ENCODE measurements around the gene DACT3. TPM values are rescaled to one million over a fixed set of nuclear protein-coding genes. Genes with fewer than 3 reads are reported as not detected.
A peak's percentile ranks its signal among the peaks of the same experiment; 100 is the strongest.

Gene DACT3
- total RNA-seq, 1 experiment from 2014 or later = 0.75 TPM

DNA sequence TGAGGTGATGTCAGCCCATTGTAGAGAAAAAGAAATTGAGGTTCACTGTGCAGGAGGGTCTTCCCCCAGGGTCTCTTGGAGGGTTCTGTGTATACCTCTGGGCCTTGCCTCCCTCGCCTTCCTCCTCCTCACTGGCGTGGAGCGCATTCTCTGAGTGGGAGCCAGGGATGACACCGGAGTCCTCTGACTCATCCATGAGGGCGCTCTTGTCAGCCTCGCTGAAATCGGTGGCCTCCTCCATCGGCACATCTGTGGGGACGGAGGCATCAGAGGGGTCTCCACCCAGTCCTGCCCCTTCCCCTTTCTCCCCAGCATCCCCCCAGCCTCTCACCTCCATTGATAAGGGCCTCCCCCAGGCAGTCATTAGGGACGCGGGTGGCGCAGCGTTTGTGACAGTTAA, 39.7 kb upstream of the DACT3 start:
- H3K4me1 Mint-ChIP-seq (ENCODE audit: low read depth, unreplicated experiment) = no peaks in the 10 kb centered on the region
- no TSS peak for BruUV-seq (replicated peaks)
- peaks cover 2% of the 10 kb centered on the region for H3K36me3 ChIP-seq (ENCODE audit: control insufficient read depth, insufficient read depth, low read length)
- H3K4me3 Mint-ChIP-seq (ENCODE audit: unreplicated experiment) = no peak overlapping the region
- TF ChIP-seq, protein P1, sequence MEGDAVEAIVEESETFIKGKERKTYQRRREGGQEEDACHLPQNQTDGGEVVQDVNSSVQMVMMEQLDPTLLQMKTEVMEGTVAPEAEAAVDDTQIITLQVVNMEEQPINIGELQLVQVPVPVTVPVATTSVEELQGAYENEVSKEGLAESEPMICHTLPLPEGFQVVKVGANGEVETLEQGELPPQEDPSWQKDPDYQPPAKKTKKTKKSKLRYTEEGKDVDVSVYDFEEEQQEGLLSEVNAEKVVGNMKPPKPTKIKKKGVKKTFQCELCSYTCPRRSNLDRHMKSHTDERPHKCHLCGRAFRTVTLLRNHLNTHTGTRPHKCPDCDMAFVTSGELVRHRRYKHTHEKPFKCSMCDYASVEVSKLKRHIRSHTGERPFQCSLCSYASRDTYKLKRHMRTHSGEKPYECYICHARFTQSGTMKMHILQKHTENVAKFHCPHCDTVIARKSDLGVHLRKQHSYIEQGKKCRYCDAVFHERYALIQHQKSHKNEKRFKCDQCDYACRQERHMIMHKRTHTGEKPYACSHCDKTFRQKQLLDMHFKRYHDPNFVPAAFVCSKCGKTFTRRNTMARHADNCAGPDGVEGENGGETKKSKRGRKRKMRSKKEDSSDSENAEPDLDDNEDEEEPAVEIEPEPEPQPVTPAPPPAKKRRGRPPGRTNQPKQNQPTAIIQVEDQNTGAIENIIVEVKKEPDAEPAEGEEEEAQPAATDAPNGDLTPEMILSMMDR (IDR thresholded peaks at IDR 0.05; ENCODE audit: insufficient read depth in 1 of 2, low read depth in 1 of 2, low read length in 1 of 2, severe bottlenecking in 1 of 2, unreplicated experiment in 1 of 2) = no peak
- no peaks in the 10 kb centered on the region for H3K9me3 Mint-ChIP-seq (ENCODE audit: unreplicated experiment)
- H3K27ac Mint-ChIP-seq (ENCODE audit: unreplicated experiment) = no peak overlapping the region
- H3K27me3 ChIP-seq (replicated peaks; ENCODE audit: control insufficient read depth, insufficient read depth, low read length) = no peaks in the 10 kb centered on the region
- POLR2A ChIA-PET = no interaction called here
- CTCF ChIA-PET = no interaction called here
- intact Hi-C loops (cut with micrococcal nuclease; ENCODE audit: unreplicated experiment) = no loop called here
- H3K4me3 ChIP-seq (ENCODE audit: low read depth, low read length) = no peak overlapping the region
- no peaks in the 10 kb centered on the region for H3K9me3 ChIP-seq
- peaks cover 86% of the 10 kb centered on the region for H3K36me3 Mint-ChIP-seq (ENCODE audit: insufficient read depth, unreplicated experiment)
- DNase-seq = no peak
- H3K4me1 ChIP-seq = no peaks in the 10 kb centered on the region
- H3K27me3 Mint-ChIP-seq (ENCODE audit: insufficient read depth, unreplicated experiment) = no peaks in the 10 kb centered on the region

DNA sequence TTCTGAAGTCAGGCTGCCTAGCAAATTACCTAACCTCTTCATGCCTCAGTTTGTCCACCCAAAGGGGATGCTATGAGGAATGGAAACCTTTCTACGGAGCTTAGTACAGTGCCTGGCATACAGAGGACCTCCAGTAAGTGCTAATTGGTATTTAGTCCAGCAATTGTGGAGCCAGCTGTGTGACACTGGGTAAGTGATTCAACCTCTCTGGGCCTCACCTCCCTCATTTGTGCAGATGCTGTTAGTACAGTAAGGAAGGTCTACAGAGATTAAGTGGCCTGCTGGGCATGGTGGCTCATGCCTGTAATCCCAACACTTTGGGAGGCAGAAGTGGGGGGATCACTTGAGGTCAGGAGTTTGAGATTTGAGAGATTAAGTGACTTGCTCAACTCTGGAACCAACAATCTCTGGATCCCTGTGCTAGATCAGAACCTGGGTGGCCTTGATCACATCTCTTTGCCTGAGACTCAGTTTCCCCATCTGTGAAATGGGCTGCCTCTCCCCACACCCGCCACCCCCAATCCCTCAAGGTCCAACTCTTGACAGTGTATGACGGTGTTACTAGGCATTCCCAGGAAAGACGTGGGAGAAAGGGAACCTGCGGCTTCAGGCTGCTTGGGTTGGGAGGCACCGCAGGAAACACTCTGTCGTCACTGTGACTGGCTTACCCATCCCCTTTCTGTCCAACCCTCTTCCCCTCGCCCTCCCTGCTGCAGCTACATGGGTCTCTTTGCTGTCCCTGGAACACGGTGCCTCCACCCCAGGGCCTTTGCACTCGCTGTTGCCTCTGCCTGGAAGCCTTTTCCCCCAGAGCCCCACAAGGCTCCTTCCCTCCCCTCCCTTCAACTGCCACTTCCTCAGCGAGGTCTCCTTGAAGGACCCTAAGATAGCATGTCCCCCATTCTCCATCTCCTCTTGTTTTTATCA, 37.7 kb upstream of the DACT3 start:
- no peaks in the 10 kb centered on the region for H3K27me3 ChIP-seq (replicated peaks; ENCODE audit: control insufficient read depth, insufficient read depth, low read length)
- Mint-ChIP-seq H3K36me3 (ENCODE audit: insufficient read depth, unreplicated experiment) (peaks cover 79% of the 10 kb centered on the region), H3K9me3 (ENCODE audit: unreplicated experiment) (no peaks in the 10 kb centered on the region), H3K4me1 (ENCODE audit: low read depth, unreplicated experiment) (no peaks in the 10 kb centered on the region), H3K27me3 (ENCODE audit: insufficient read depth, unreplicated experiment) (no peaks in the 10 kb centered on the region), H3K4me3 (ENCODE audit: unreplicated experiment) (no peak overlapping the region), H3K27ac (ENCODE audit: unreplicated experiment) (no peak overlapping the region)
- TF ChIP-seq, protein P1 (IDR thresholded peaks at IDR 0.05; ENCODE audit: insufficient read depth in 1 of 2, low read depth in 1 of 2, low read length in 1 of 2, severe bottlenecking in 1 of 2, unreplicated experiment in 1 of 2) = no peak
- no peaks in the 10 kb centered on the region for H3K9me3 ChIP-seq
- H3K36me3 ChIP-seq (ENCODE audit: control insufficient read depth, insufficient read depth, low read length) = peaks cover 2% of the 10 kb centered on the region; the same call in 1 of the 2 replicates
- intact Hi-C loops (cut with micrococcal nuclease; ENCODE audit: unreplicated experiment) = no loop called here
- H3K4me1 ChIP-seq = no peaks in the 10 kb centered on the region
- no TSS peak for BruUV-seq (replicated peaks)
- no peak overlapping the region for H3K4me3 ChIP-seq (ENCODE audit: low read depth, low read length)
- ChIA-PET POLR2A (no interaction called here), CTCF (interaction anchor here (0.9 kb wide), 1 partner anchor 16 kb away, joined by 3 read pairs; no protein-coding TSS in a partner anchor)
- no peak for DNase-seq

DNA sequence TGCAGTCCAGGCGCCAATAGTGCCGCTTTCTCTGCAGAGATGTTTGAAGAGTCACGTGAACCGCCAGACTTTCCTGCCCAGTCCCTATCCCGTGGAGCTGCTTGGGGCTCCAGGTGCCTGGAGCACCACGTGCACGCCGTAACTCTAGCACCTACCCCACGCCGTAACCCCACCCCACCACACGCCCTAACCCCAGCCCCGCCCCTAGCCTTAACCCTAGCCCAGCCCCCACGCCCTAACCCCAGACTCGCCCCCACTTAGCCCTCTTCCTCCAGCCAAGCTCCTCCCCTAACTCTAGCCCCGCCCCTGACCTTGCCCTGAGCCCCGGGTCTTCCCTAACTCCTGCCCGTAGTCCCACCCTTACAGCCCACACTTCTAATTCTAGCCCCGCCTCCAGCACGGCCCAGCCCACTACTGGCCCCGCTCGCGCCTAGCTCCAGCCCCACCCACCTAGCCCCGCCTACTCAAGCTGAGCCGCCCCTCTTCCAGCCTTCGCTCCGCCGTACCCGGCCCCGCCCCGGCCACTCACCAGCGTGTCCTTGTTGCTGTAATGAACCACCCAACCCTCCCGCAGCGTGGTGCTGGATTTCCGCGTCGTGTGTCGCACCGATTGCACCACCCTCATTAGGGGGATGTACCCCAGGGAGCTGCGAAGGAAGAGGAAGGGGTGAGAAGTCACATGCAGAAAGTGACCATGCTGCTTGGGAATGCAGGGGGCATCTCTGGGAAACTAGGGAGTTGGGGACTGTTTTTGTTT, 36.4 kb upstream of the DACT3 start:
- Histone ChIP-seq H3K4me3 (ENCODE audit: low read depth, low read length) (no peak overlapping the region), H3K9me3 (no peaks in the 10 kb centered on the region), H3K4me1 (no peaks in the 10 kb centered on the region), H3K27me3 (replicated peaks; ENCODE audit: control insufficient read depth, insufficient read depth, low read length) (no peaks in the 10 kb centered on the region), H3K36me3 (ENCODE audit: control insufficient read depth, insufficient read depth, low read length) (peaks cover 5% of the 10 kb centered on the region)
- no peaks in the 10 kb centered on the region for H3K27me3 Mint-ChIP-seq (ENCODE audit: insufficient read depth, unreplicated experiment)
- DNase-seq = peak; percentile 51 to 77
- CTCF ChIA-PET = interaction anchor here (0.6 kb wide), 2 partner anchors 34 to 52 kb away, joined by 3 to 5 read pairs; no protein-coding TSS in a partner anchor
- no peak overlapping the region for H3K27ac Mint-ChIP-seq (ENCODE audit: unreplicated experiment)
- intact Hi-C loops (cut with micrococcal nuclease; ENCODE audit: unreplicated experiment) = no loop called here
- H3K36me3 Mint-ChIP-seq (ENCODE audit: insufficient read depth, unreplicated experiment) = peaks cover 79% of the 10 kb centered on the region
- POLR2A ChIA-PET = interaction anchor here (0.6 kb wide), 1 partner anchor 1980 kb away, joined by 3 read pairs; no protein-coding TSS in a partner anchor
- TF ChIP-seq, protein P1 (IDR thresholded peaks at IDR 0.05; ENCODE audit: insufficient read depth in 1 of 2, low read depth in 1 of 2, low read length in 1 of 2, severe bottlenecking in 1 of 2, unreplicated experiment in 1 of 2) = no peak
- no peak overlapping the region for H3K4me3 Mint-ChIP-seq (ENCODE audit: unreplicated experiment)
- H3K4me1 Mint-ChIP-seq (ENCODE audit: low read depth, unreplicated experiment) = no peaks in the 10 kb centered on the region
- H3K9me3 Mint-ChIP-seq (ENCODE audit: unreplicated experiment) = no peaks in the 10 kb centered on the region
- BruUV-seq (replicated peaks) = no TSS peak

All from Caco-2 (cell line).